Common myeloid progenitor, CD34-positive (primary cell): ENCODE measurements around the gene FBXO11.
"Not testable (repeated sequence)": the region's sequence is repeated elsewhere in the genome, so short reads cannot be mapped to it uniquely, and the experiment has no call there.

Source experiments
- CTCF ChIA-PET: fragments of 350-600 bp; sonication (Branson Sonifier 250); formaldehyde crosslinking; loops from one replicate; lab custom pipeline; 2021; ENCODE audit warnings: antibody characterized with exemption; lab: Charles Lee
- POLR2A ChIA-PET: fragments of 350-600 bp; sonication (Branson Sonifier 250); formaldehyde crosslinking; loops from one replicate; lab custom pipeline; 2021; ENCODE audit warnings: antibody characterized with exemption; lab: Charles Lee
- DNase-seq, 3 donors: peaks; one replicate each; pipeline versions ENCODE4 v3.0.0 to v3.0.0-alpha.2; 2013
- H3K27ac ChIP-seq, 2 experiments: 1 replicate in 1 of 2; 2 replicates in 1 of 2; pipeline ENCODE4 v1.7.0; 2013; ENCODE audit warnings: inconsistent platforms in 2 of 2, low read length in 2 of 2, mild to moderate bottlenecking in 2 of 2, low read depth in 1 of 2, moderate library complexity in 1 of 2; ENCODE audit not compliant: severe bottlenecking in 2 of 2, insufficient read depth in 1 of 2, poor library complexity in 1 of 2
- H3K27me3 ChIP-seq, 5 experiments: replicated peaks in 2 of 5; 1 replicate in 3 of 5; 2 replicates in 2 of 5; pipeline versions ENCODE4 v1.6.1 to v1.7.0; 2013; ENCODE audit warnings: low read length in 4 of 5, mild to moderate bottlenecking in 2 of 5, moderate library complexity in 2 of 5, inconsistent platforms in 1 of 5; ENCODE audit not compliant: insufficient read depth in 5 of 5, control insufficient read depth in 4 of 5
- H3K36me3 ChIP-seq, 4 experiments: 1 replicate in 2 of 4; 2 replicates in 2 of 4; pipeline versions ENCODE4 v1.6.1 to v1.7.0; 2013; ENCODE audit warnings: low read length in 3 of 4, control low read depth in 1 of 4, mild to moderate bottlenecking in 1 of 4; ENCODE audit not compliant: control insufficient read depth in 4 of 4, insufficient read depth in 4 of 4
- H3K4me1 ChIP-seq, 4 experiments: 1 replicate in 3 of 4; 2 replicates in 1 of 4; pipeline versions ENCODE4 v1.6.1 to v1.7.1; 2013; ENCODE audit warnings: low read length in 3 of 4, mild to moderate bottlenecking in 3 of 4, control low read depth in 1 of 4, inconsistent platforms in 1 of 4, moderate library complexity in 1 of 4; ENCODE audit not compliant: control insufficient read depth in 4 of 4, insufficient read depth in 4 of 4; ENCODE audit errors: control extremely low read depth in 1 of 4
- H3K4me3 ChIP-seq, 7 experiments: 1 replicate in 4 of 7; 2 replicates in 3 of 7; pipeline versions ENCODE4 v1.5.1 to v1.7.0; 2013; ENCODE audit warnings: mild to moderate bottlenecking in 7 of 7, low read length in 6 of 7, moderate library complexity in 6 of 7, inconsistent platforms in 2 of 7, low read depth in 2 of 7, control low read depth in 1 of 7; ENCODE audit not compliant: insufficient read depth in 4 of 7, control insufficient read depth in 1 of 7; ENCODE audit errors: extremely low read depth in 1 of 7
- H3K9me3 ChIP-seq, 5 experiments: 1 replicate in 4 of 5; 2 replicates in 1 of 5; pipeline versions ENCODE4 v1.6.1 to v1.7.1; 2013; ENCODE audit warnings: low read length in 4 of 5, mild to moderate bottlenecking in 2 of 5, inconsistent platforms in 1 of 5, low read depth in 1 of 5, moderate library complexity in 1 of 5; ENCODE audit not compliant: control insufficient read depth in 4 of 5, insufficient read depth in 2 of 5; ENCODE audit errors: control extremely low read depth in 1 of 5
- WGBS: methylation state at CpG from one replicate; pipeline ENCODE4 v1.1.5; 2013; ENCODE audit not compliant: insufficient coverage; 5-methylcytosine and 5-hydroxymethylcytosine counted together

Gene FBXO11

DNA sequence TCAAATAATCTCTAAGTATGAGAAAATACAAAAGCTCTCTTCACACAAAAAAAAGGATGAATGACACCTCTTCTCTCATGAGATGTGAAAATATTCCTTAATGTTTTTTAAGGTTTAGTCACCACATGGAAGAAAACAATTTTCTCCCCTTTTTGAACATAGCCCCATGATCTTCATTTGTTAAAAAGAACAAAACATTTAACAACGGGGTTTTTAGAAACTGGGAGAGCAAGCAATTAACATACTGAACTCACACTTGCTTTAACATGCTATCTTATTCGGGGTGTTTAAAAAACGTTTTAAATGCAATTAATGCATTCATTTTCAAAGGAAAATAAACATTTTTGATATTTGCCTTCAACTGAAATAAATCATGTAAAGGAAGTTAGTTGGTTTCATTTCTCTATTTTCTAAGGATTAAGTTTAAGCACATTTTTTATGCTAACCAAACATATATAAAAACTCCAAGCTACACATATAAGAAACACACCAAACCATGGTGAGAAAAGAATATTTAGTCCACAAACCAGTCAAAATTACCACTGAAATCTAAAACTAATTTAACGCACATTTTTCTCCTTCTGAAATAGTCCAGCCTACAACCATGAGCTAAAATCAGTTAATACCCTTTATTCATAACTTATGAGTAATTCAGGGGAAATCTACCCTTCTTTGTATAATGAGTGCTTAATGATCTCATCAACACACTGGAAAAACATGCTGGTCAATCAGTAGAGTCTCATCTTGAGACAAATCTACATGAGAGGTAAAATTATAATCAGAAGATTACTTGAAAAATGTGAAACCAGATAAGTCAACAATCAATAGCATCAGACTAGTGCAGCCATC lies 8.2 kb downstream of the FBXO11 start:
- Histone ChIP-seq H3K27me3 (no peaks in the 10 kb centered on the region), H3K4me3 (peak overlapping the region in 1 of 7 experiments; percentile 19), H3K9me3 (no peaks in the 10 kb centered on the region), H3K27ac (peak overlapping the region in 1 of 2 experiments; percentile 49), H3K4me1 (peaks cover 12 to 53% (median 31%) of the 10 kb centered on the region in 4 experiments), H3K36me3 (peaks cover 0 to 6% (median 2%) of the 10 kb centered on the region in 4 experiments)
- ChIA-PET POLR2A (no interaction called here), CTCF (interaction anchor here (1.1 to 2.0 kb wide), 3 partner anchors 9 to 40 kb away, joined by 4 to 5 read pairs (median 4); no protein-coding TSS in a partner anchor)
- no peak for DNase-seq
- 20% methylated on average over 1 of the region's 4 CpGs for WGBS

DNA sequence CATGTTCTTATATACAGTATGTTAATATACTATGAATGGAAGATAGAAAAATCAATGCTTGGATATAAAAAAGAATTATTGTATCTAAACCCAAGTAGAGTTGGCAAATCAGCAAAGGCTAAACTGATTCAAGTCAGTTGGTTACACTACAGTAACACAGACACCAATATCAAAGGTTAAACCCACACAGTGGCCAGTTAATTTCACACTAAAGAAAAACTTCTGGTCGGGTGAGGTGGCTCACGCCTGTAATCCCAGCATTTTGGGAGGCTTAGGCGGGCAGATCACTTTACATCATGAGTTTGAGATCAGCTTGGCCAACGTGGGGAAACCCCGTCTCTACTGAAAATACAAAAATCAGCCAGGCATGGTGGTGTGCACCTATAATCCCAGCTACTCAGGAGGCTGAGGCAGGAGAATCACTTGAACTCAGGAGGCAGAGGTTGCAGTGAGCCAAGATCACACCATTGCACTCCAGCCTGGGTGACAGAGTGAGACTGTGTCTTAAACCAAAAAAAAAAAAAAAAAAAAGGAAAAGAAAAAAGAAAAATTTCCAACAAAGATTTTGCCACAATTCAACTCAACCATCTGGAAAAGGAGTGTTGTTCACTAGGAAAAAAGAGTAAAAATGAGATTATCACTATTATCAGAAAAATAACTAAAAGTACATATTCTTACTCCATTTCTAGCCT lies 9.0 kb downstream of the FBXO11 start:
- WGBS = 85% methylated on average over 4 of the region's 5 CpGs
- POLR2A ChIA-PET, H3K27me3 ChIP-seq, DNase-seq, H3K9me3 ChIP-seq, H3K4me3 ChIP-seq, H3K36me3 ChIP-seq: not testable (repeated sequence)
- CTCF ChIA-PET = interaction anchor here (1.1 to 2.0 kb wide), 3 partner anchors 34 to 39 kb away, joined by 4 read pairs; no protein-coding TSS in a partner anchor
- Histone ChIP-seq H3K27ac (peak overlapping the region in 1 of 2 experiments; percentile 14), H3K4me1 (peaks cover 11 to 47% (median 24%) of the 10 kb centered on the region in 4 experiments)

DNA sequence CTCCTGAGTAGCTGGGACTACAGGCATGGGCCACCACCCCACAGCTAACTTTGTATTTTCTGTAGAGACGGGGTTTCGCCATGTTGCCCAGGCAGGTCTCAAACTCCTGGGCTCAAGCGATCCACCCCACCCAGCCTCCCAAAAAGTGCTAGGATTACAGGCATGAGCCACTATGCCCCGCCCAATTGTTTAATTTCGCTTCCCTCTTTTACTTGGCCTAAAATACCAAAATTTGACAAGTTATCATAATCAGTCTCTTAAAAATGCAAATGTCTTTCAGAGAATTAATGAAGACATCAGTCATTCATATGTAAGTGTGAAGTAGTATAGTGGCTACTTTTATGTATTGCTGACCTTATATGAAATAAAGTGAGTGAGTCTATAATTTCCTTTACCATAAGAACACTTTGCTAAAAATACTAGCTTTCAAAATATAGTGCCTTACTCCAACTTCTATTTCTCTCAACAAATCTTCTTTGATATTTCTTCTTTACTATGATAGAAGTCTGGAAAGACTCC lies 9.8 kb downstream of the FBXO11 start:
- DNase-seq = no peak
- H3K4me1 ChIP-seq = peaks cover 11 to 40% (median 22%) of the 10 kb centered on the region in 4 experiments
- no peak overlapping the region for H3K27ac ChIP-seq
- H3K36me3 ChIP-seq = peaks cover 0 to 6% (median 2%) of the 10 kb centered on the region in 4 experiments
- CTCF ChIA-PET = interaction anchor here (1.2 to 1.7 kb wide), 2 partner anchors 18 to 38 kb away, joined by 3 to 4 read pairs; no protein-coding TSS in a partner anchor
- no peaks in the 10 kb centered on the region for H3K27me3 ChIP-seq
- no peak overlapping the region for H3K4me3 ChIP-seq
- H3K9me3 ChIP-seq = no peaks in the 10 kb centered on the region
- POLR2A ChIA-PET = no interaction called here
- WGBS = 100% methylated on average over 2 of the region's 5 CpGs

DNA sequence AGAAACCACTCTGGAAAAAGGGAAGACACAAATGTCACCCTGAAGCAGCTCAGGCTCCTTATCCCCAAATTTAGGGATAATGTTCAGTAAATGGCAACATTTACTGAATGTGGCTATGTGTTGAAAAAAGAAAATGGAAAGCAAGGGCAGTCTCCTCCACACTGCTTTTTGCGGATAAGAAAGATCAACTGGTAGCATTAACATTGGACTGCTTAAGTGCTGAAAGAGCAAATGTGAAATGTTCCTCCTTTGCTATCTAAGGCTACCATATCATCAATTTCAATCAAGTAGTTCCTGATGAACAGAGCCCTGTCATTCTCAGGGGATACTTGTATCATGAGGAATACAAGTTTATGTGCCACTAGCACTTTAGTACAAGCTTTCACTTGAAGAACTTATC lies 12.5 kb downstream of the FBXO11 start:
- Histone ChIP-seq H3K9me3 (no peaks in the 10 kb centered on the region), H3K4me3 (peak overlapping the region in 1 of 7 experiments; percentile 29), H3K4me1 (peaks cover 5 to 41% (median 23%) of the 10 kb centered on the region in 4 experiments), H3K36me3 (peaks cover 0 to 6% (median 3%) of the 10 kb centered on the region in 4 experiments), H3K27me3 (no peaks in the 10 kb centered on the region), H3K27ac (peak overlapping the region in 1 of 2 experiments; percentile 17)
- ChIA-PET POLR2A (no interaction called here), CTCF (interaction anchor here (1.3 kb wide), 1 partner anchor 13 kb away, joined by 3 read pairs; no protein-coding TSS in a partner anchor)
- no CpG with 5 or more reads among the region's 1 CpG for WGBS
- no peak for DNase-seq

- Histone ChIP-seq H3K4me3 (no peak overlapping the region), H3K27me3 (no peaks in the 10 kb centered on the region), H3K9me3 (no peaks in the 10 kb centered on the region), H3K4me1 (peaks cover 4 to 34% (median 16%) of the 10 kb centered on the region in 4 experiments), H3K36me3 (peaks cover 0 to 13% (median 5%) of the 10 kb centered on the region in 4 experiments), H3K27ac (peak overlapping the region in 1 of 2 experiments; percentile 57)
- ChIA-PET POLR2A (no interaction called here), CTCF (interaction anchor here (0.9 to 1.3 kb wide), 2 partner anchors 10 to 34 kb away, joined by 3 read pairs; no protein-coding TSS in a partner anchor)
- no peak for DNase-seq
- WGBS = 83% methylated on average over 1 of the region's 2 CpGs
These were observed 14.0 kb downstream of the FBXO11 start for GRCh38 chr2:47892338-47892730.

DNA sequence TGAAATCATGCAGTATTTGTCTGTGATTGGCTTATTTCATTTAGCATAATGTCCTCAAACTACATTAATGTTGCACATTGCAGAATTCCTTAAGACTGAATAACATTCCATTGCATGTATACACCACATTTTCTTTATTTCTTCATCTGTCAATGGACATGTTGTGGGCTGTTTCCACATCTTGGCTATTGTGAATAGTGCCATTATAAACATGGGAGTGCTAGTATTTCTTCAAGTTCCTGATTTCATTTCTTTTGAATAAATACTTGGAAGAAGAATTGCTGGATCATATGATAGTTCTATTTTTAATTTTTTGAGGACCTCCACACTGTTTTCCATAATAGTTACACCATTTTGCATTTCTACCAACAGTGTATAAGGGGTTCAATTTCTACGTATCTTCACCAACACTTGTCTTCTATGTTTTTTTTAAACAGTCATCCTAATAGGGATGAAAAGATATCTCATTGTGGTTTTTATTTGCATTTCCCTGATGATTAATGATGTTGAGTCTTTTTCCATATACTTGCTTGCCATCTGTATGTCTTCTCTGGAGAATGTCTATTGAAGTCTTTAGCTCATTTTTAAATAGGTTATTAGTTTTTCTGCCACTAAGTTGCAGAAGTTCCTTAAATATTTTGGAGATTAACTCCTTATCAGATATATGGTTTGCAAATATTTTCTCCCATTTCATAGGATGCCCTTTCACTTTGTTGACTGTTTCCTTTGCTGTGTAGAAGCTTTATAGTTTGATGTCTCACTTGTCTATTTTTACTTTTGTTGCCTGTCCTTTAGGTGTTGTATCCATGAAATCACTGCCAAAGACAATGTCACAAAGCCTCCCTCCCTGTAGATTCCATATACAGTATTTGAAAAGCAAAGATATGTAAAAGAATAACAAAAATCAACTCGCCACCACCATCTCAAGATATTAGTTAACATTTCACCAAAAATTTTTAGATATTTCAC lies 14.6 kb downstream of the FBXO11 start:
- WGBS = no CpG with 5 or more reads among the region's 2 CpGs
- peaks cover 3 to 28% (median 13%) of the 10 kb centered on the region in 4 experiments for H3K4me1 ChIP-seq
- peaks cover 0 to 11% (median 5%) of the 10 kb centered on the region in 4 experiments for H3K36me3 ChIP-seq
- no peak overlapping the region for H3K4me3 ChIP-seq
- ChIA-PET CTCF (interaction anchor here (0.9 to 1.3 kb wide), 2 partner anchors 10 to 33 kb away, joined by 3 read pairs; no protein-coding TSS in a partner anchor), POLR2A (no interaction called here)
- H3K27me3 ChIP-seq = no peaks in the 10 kb centered on the region
- no peaks in the 10 kb centered on the region for H3K9me3 ChIP-seq
- H3K27ac ChIP-seq = peak overlapping the region in 1 of 2 experiments; percentile 57
- no peak for DNase-seq
